Ectodermal cell (in vitro differentiated cells): ENCODE results near the gene INPP5F.
A peak's percentile ranks its signal among the peaks of the same experiment; 100 is the strongest.

Source experiments
- H3K27ac ChIP-seq: 2 replicates; pipeline ENCODE4 v1.7.0; 2013; ENCODE audit warnings: mild to moderate bottlenecking, low read depth, low read length; ENCODE audit not compliant: insufficient read depth, poor library complexity, severe bottlenecking
- H3K27me3 ChIP-seq: 2 replicates; pipeline ENCODE4 v1.7.0; 2013; ENCODE audit warnings: mild to moderate bottlenecking, low read length; ENCODE audit not compliant: insufficient read depth, control insufficient read depth, poor library complexity, severe bottlenecking
- H3K36me3 ChIP-seq: one replicate; pipeline ENCODE4 v1.7.0; 2013; ENCODE audit warnings: low read length; ENCODE audit not compliant: control insufficient read depth, insufficient read depth
- H3K4me1 ChIP-seq: one replicate; pipeline ENCODE4 v1.7.0; 2013; ENCODE audit warnings: low read length; ENCODE audit not compliant: control insufficient read depth, insufficient read depth
- H3K4me3 ChIP-seq: 2 replicates; pipeline ENCODE4 v1.7.0; 2013; ENCODE audit warnings: low read depth, low read length, control low read depth; ENCODE audit not compliant: insufficient read depth
- H3K9me3 ChIP-seq: 2 replicates; pipeline ENCODE4 v1.7.0; 2013; ENCODE audit warnings: mild to moderate bottlenecking, low read length, moderate library complexity; ENCODE audit not compliant: control insufficient read depth
- WGBS, 2 experiments: methylation state at CpG; one replicate each; pipeline ENCODE4 v1.1.7; 2013; ENCODE audit warnings: missing lambda C conversion rate in 2 of 2; 5-methylcytosine and 5-hydroxymethylcytosine counted together

INPP5F gene

DNA sequence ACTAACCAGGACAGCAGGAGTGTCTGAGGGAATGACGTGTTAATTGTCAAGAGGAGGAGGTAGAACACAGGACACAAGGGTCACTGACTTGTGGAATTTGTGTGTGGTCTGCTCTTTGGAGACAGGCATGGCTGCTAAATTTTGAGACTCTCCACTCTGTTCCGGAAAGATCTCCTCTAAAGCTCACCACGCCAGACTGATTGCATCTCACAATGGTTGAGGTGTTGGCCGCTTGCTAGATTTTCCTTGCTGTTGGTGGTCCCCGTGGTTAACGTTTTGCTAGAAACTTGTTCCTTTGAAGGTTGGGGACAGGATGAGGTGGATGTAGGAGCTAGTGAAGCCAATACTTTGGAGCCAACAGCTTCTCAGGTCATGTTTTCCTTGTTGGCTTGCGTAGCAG lies 89.8 kb downstream of the INPP5F start:
- Histone ChIP-seq H3K27ac (no peak overlapping the region), H3K36me3 (no peaks in the 10 kb centered on the region), H3K9me3 (no peaks in the 10 kb centered on the region), H3K4me1 (no peaks in the 10 kb centered on the region), H3K27me3 (no peaks in the 10 kb centered on the region), H3K4me3 (no peak overlapping the region)
- WGBS, 2 experiments: 93 to 97% methylated on average over 7 of the region's 7 CpGs

DNA sequence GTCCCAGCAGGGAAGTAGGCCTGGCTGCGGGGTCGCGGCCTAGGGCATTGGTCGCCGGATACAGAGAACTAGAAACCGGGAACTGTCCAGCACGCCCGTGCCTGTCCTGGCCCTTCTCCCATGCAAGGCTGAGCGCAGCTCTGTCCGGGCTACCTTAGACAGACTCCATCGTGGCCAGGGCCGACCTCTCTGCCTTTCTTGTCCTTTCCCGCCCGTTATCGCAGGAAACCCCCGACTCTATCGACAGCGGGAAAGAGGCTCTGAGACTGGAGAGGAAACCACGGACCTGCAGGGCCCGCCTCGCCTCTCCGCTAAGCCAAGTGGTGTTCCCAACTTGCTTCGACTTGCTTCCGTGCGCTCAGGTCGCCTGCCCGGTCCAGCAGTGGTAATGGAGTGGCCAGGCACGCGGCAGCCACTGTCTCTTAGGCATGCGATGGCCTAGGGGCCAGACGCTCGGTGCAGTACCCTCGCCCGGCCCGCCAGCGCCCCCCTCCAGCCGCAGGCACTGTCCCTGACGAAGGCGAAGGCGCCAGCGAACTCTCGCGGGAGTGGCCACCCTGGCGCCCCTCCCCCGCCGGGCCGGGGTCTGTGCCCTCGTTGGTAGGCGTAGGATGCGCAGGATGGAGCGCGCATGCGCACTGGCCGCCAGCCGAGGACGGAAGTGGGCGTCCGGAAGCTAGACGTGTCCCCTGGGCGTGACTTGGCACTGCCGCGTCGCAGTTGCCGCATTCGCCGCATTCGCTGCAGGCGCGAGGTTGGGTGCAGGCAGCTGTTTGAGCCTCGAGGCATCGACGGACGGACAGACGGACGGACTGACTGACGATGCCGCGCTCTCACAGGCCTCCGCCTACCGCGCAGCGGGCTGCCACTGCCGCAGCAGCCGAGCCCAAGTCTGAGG lies 92.4 kb downstream of the INPP5F start:
- peak overlapping the region; percentile 51 for H3K4me3 ChIP-seq
- WGBS, 2 experiments: 55 to 57% methylated on average over 84 of the region's 84 CpGs
- no peaks in the 10 kb centered on the region for H3K27me3 ChIP-seq
- H3K4me1 ChIP-seq: no peaks in the 10 kb centered on the region
- H3K36me3 ChIP-seq: no peaks in the 10 kb centered on the region
- peak overlapping the region; percentile 89 for H3K27ac ChIP-seq
- H3K9me3 ChIP-seq: no peaks in the 10 kb centered on the region

DNA sequence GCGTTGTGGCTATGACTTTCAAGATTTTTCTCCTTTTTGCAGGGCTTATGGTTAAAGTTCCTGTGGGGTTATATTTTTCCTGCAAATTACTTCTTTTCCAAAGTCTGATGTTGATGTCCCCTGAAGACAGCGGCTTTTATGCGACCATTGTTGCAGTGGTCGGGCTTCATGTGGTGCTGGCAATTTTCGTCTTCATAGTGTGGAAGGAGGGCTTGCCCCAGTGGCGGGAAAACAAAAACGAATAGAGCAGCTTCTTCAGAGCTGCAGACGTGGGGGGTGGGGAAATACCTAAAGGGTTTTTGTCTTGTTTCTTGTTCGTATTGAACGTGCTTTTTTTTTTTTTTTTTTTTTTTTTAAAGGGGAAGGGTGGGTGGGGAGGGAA lies 93.0 kb downstream of the INPP5F start:
- Histone ChIP-seq H3K36me3 (peaks cover 5% of the 10 kb centered on the region), H3K9me3 (no peaks in the 10 kb centered on the region), H3K27ac (peak overlapping the region; percentile 89), H3K4me1 (no peaks in the 10 kb centered on the region), H3K4me3 (peak overlapping the region; percentile 51), H3K27me3 (no peaks in the 10 kb centered on the region)
- WGBS, 2 experiments: 15 to 19% methylated on average over 10 of the region's 10 CpGs

DNA sequence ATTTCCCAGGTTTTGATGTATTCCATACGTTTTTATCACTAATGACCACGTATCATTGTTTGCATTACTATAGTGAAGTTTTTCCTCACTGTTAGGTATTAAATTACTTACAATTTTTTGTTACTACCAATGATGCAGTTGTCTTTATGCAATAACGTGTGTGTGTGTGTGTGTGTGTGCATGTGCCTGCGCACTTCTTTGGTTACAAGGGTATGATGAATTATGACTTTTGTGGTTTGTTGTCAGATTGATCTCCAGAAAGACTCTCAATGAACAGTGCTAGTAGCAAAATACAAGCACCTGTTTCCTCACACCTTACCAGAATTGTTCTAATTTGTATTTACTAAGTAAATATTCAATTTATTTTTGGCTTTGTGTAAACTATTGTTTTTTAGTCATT lies 95.3 kb downstream of the INPP5F start:
- H3K27ac ChIP-seq: no peak overlapping the region
- H3K9me3 ChIP-seq: no peaks in the 10 kb centered on the region
- no peaks in the 10 kb centered on the region for H3K27me3 ChIP-seq
- H3K36me3 ChIP-seq: peaks cover 11% of the 10 kb centered on the region
- 47 to 65% methylated on average over 3 to 4 of the region's 4 CpGs for WGBS, 2 experiments
- H3K4me1 ChIP-seq: no peaks in the 10 kb centered on the region
- no peak overlapping the region for H3K4me3 ChIP-seq

DNA sequence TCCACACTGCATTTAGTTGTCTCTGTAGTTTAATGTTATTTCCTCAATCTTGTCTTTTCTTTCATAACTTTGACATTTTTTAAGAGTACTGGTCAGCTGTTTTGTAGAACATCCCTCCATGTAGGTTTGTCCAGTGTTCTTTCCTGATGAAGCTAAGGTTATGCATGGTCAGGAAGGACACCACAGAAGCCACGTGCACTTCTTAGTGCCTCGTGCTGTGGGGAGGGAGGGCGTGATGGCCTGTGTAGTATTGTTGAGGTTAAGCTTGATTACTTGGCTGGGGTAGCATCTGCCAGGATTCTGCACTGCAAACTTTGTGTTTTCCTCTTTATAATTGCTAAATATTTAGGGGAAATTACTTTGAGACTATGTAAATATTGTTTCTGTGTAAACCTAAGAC lies 98.4 kb downstream of the INPP5F start:
- no peak overlapping the region for H3K4me3 ChIP-seq
- peaks cover 25% of the 10 kb centered on the region for H3K36me3 ChIP-seq
- no peak overlapping the region for H3K27ac ChIP-seq
- no peaks in the 10 kb centered on the region for H3K4me1 ChIP-seq
- H3K27me3 ChIP-seq: no peaks in the 10 kb centered on the region
- no peaks in the 10 kb centered on the region for H3K9me3 ChIP-seq
- WGBS, 2 experiments: 91 to 93% methylated on average over 3 of the region's 3 CpGs

DNA sequence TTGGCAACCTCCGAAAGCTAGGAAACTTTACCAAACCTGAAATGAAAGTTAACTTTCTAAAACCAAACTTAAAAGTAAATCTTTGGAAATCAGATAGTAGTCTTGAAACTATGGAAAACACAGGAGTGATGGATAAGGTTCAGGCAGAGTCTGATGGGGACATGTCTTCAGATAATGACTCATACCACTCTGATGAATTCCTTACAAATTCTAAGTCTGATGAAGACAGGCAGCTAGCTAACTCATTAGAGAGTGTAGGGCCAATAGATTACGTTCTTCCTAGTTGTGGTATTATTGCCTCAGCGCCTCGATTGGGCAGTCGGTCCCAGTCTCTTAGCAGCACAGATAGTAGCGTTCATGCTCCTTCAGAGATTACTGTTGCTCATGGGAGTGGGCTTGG lies 100.9 kb downstream of the INPP5F start:
- H3K9me3 ChIP-seq: no peaks in the 10 kb centered on the region
- no peaks in the 10 kb centered on the region for H3K27me3 ChIP-seq
- no peak overlapping the region for H3K4me3 ChIP-seq
- H3K27ac ChIP-seq: no peak overlapping the region
- 96% methylated on average over 6 of the region's 6 CpGs for WGBS, 2 experiments
- H3K4me1 ChIP-seq: no peaks in the 10 kb centered on the region
- H3K36me3 ChIP-seq: peaks cover 31% of the 10 kb centered on the region

DNA sequence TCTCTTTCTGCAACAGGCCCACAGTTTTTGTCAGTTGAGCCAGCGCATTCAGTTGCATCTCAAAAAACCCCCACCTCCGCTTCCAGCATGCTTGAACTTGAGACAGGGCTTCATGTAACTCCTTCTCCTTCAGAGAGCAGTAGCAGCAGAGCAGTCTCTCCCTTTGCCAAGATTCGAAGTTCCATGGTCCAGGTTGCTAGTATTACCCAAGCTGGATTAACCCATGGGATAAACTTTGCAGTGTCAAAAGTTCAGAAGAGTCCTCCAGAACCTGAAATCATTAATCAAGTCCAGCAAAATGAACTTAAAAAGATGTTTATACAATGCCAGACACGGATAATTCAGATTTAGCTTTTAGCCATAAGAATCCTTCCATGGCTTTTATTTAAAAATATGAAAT lies 101.6 kb downstream of the INPP5F start:
- no peaks in the 10 kb centered on the region for H3K27me3 ChIP-seq
- H3K36me3 ChIP-seq: peaks cover 31% of the 10 kb centered on the region
- H3K27ac ChIP-seq: no peak overlapping the region
- no peaks in the 10 kb centered on the region for H3K9me3 ChIP-seq
- H3K4me3 ChIP-seq: no peak overlapping the region
- no peaks in the 10 kb centered on the region for H3K4me1 ChIP-seq
- WGBS, 2 experiments: 94 to 98% methylated on average over 4 of the region's 4 CpGs

DNA sequence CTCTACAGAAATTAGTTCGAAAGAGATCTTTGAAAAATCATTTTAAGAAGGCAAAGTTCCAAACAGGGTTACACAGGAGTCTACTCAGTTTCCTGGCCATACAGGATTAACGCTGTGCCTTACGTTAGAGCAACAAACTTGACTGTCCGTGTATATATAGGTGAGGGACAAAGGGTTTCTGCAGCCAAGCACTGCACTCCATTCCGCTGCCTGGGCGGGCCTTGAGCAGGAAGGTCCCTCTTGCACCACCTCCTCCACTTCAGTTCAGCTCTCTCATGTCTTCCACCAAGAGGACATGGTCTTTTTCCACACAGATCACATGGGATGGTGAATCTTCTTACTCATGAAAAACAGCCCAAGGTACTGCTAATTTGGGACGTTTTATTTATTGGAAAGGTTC lies 103.6 kb downstream of the INPP5F start:
- no peaks in the 10 kb centered on the region for H3K9me3 ChIP-seq
- no peak overlapping the region for H3K4me3 ChIP-seq
- H3K27ac ChIP-seq: no peak overlapping the region
- no peaks in the 10 kb centered on the region for H3K4me1 ChIP-seq
- H3K36me3 ChIP-seq: peaks cover 22% of the 10 kb centered on the region
- WGBS, 2 experiments: 93 to 95% methylated on average over 7 of the region's 7 CpGs
- no peaks in the 10 kb centered on the region for H3K27me3 ChIP-seq

DNA sequence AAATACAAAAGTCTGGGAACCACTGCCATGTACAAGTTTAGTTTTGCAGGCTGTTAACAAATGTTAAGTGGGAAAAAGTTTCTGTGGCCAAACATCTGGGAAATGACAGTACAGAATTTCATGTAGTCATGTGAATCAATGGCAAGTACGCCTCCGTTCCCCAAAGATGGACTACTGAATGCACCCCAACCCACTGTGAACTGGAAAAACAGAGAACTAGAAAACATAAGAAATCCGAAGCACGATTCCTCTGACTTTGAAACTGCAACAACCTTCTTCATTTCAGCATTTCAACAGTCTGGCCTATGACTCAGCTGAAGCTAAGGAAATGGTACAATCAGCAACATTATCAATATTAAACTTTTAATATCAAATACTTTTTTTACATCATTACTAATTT lies 105.0 kb downstream of the INPP5F start:
- Histone ChIP-seq H3K4me1 (no peaks in the 10 kb centered on the region), H3K27ac (no peak overlapping the region), H3K27me3 (no peaks in the 10 kb centered on the region), H3K9me3 (no peaks in the 10 kb centered on the region), H3K36me3 (peaks cover 33% of the 10 kb centered on the region), H3K4me3 (no peak overlapping the region)
- WGBS, 2 experiments: 91 to 96% methylated on average over 4 of the region's 4 CpGs

DNA sequence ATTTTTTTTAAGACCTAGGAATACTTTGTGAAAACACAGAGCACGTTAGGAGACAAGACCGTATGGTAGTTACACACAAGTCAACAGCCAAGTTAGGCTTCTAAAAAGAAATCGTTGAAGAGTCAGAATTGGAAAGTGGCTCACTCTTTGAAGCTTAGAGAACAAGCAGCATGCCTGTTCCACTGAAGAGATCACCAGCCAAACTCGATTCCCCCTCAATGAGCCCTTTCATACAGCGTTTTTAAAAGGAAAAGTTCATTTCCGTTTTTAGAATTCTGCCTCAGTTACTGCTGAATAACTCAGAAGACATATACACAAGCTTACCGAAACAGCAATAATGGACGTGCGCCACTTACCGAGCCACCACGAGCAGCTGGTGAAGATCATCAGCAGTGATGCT lies 105.8 kb downstream of the INPP5F start:
- Histone ChIP-seq H3K9me3 (no peaks in the 10 kb centered on the region), H3K36me3 (peaks cover 40% of the 10 kb centered on the region), H3K4me3 (no peak overlapping the region), H3K27ac (no peak overlapping the region), H3K27me3 (no peaks in the 10 kb centered on the region), H3K4me1 (no peaks in the 10 kb centered on the region)
- WGBS, 2 experiments: 94 to 96% methylated on average over 11 of the region's 11 CpGs
